ENCODE results near the gene GJA3. TPM values are rescaled to one million over a fixed set of nuclear protein-coding genes. Genes with fewer than 3 reads are reported as not detected.

The GJA3 gene
- total RNA-seq, 1 donor from 2014 or later: 0.59 TPM

- no peaks in the 10 kb centered on the region for H4K20me1 ChIP-seq (ENCODE audit: insufficient read depth, low read length)
- Mint-ChIP-seq H3K9me3 (ENCODE audit: unreplicated experiment) (peaks cover 4% of the 10 kb centered on the region), H3K36me3 (ENCODE audit: low read depth, unreplicated experiment) (no peaks in the 10 kb centered on the region), H3K27ac (ENCODE audit: unreplicated experiment) (no peak overlapping the region), H3K27me3 (ENCODE audit: low read depth, unreplicated experiment) (peaks cover 46% of the 10 kb centered on the region), H3K4me1 (ENCODE audit: low read depth, unreplicated experiment) (peaks cover 5% of the 10 kb centered on the region), H3K4me3 (ENCODE audit: unreplicated experiment) (no peak overlapping the region)
- H3K9ac ChIP-seq (ENCODE audit: low read length): no peak overlapping the region
- DNase-seq (ENCODE audit: low read depth) (no peak), FAIRE-seq (no peak)
- H3K36me3 ChIP-seq (ENCODE audit: insufficient read depth, low read length): no peaks in the 10 kb centered on the region
- TF ChIP-seq CTCF (IDR thresholded peaks at IDR 0.05; ENCODE audit: insufficient read depth, low read depth, low read length): no peak
- no peak for TF ChIP-seq EZH2 (IDR thresholded peaks at IDR 0.05; ENCODE audit: insufficient read depth, low read length)
- H3K79me2 ChIP-seq (ENCODE audit: insufficient read depth, low read length): no peaks in the 10 kb centered on the region
- peak overlapping the region; percentile 86 for H3K4me2 ChIP-seq (ENCODE audit: low read length)
- H2AFZ ChIP-seq (ENCODE audit: low read depth, low read length): peak overlapping the region; percentile 54
- H3K27me3 ChIP-seq (ENCODE audit: insufficient read depth, low read length): peaks cover 43% of the 10 kb centered on the region
- H3K4me3 ChIP-seq (ENCODE audit: insufficient read depth, low read depth, low read length): peak overlapping the region; percentile 55
- no peaks in the 10 kb centered on the region for H3K9me3 ChIP-seq (ENCODE audit: insufficient read depth, low read depth, low read length)
- H3K27ac ChIP-seq (ENCODE audit: low read depth, low read length): no peak overlapping the region
- peaks cover 5% of the 10 kb centered on the region for H3K4me1 ChIP-seq (ENCODE audit: insufficient read depth, low read length)
Measured at GRCh38 chr13:20161951-20162300, 1.1 kb upstream of the GJA3 start.

GRCh38 chr13:20161275-20161950 is 561 bp upstream of the GJA3 start:
- Histone ChIP-seq H3K9me3 (ENCODE audit: insufficient read depth, low read depth, low read length) (no peaks in the 10 kb centered on the region), H3K27me3 (ENCODE audit: insufficient read depth, low read length) (peaks cover 44% of the 10 kb centered on the region), H3K27ac (ENCODE audit: low read depth, low read length) (no peak overlapping the region), H3K9ac (ENCODE audit: low read length) (no peak overlapping the region), H3K79me2 (ENCODE audit: insufficient read depth, low read length) (no peaks in the 10 kb centered on the region), H2AFZ (ENCODE audit: low read depth, low read length) (peak overlapping the region; percentile 54), H3K4me3 (ENCODE audit: insufficient read depth, low read depth, low read length) (peak overlapping the region; percentile 55), H3K4me2 (ENCODE audit: low read length) (peak overlapping the region; percentile 86), H4K20me1 (ENCODE audit: insufficient read depth, low read length) (no peaks in the 10 kb centered on the region), H3K36me3 (ENCODE audit: insufficient read depth, low read length) (no peaks in the 10 kb centered on the region), H3K4me1 (ENCODE audit: insufficient read depth, low read length) (peaks cover 5% of the 10 kb centered on the region)
- Mint-ChIP-seq H3K27ac (ENCODE audit: unreplicated experiment) (no peak overlapping the region), H3K4me3 (ENCODE audit: unreplicated experiment) (peak overlapping the region; percentile 45), H3K27me3 (ENCODE audit: low read depth, unreplicated experiment) (peaks cover 41% of the 10 kb centered on the region), H3K36me3 (ENCODE audit: low read depth, unreplicated experiment) (no peaks in the 10 kb centered on the region), H3K4me1 (ENCODE audit: low read depth, unreplicated experiment) (peaks cover 5% of the 10 kb centered on the region), H3K9me3 (ENCODE audit: unreplicated experiment) (peaks cover 4% of the 10 kb centered on the region)
- FAIRE-seq: no peak
- no peak for DNase-seq (ENCODE audit: low read depth)
- TF ChIP-seq CTCF (IDR thresholded peaks at IDR 0.05; ENCODE audit: insufficient read depth, low read depth, low read length): no peak
- peak; percentile 70 for TF ChIP-seq EZH2 (IDR thresholded peaks at IDR 0.05; ENCODE audit: insufficient read depth, low read length)

GRCh38 chr13:20159646-20160305 is 1.1 kb downstream of the GJA3 start:
- Mint-ChIP-seq H3K36me3 (ENCODE audit: low read depth, unreplicated experiment) (no peaks in the 10 kb centered on the region), H3K4me1 (ENCODE audit: low read depth, unreplicated experiment) (peaks cover 5% of the 10 kb centered on the region), H3K27ac (ENCODE audit: unreplicated experiment) (no peak overlapping the region), H3K27me3 (ENCODE audit: low read depth, unreplicated experiment) (peaks cover 31% of the 10 kb centered on the region), H3K9me3 (ENCODE audit: unreplicated experiment) (peaks cover 4% of the 10 kb centered on the region), H3K4me3 (ENCODE audit: unreplicated experiment) (peak overlapping the region; percentile 85)
- Histone ChIP-seq H3K9ac (ENCODE audit: low read length) (peak overlapping the region; percentile 45), H2AFZ (ENCODE audit: low read depth, low read length) (no peak overlapping the region), H3K36me3 (ENCODE audit: insufficient read depth, low read length) (no peaks in the 10 kb centered on the region), H3K79me2 (ENCODE audit: insufficient read depth, low read length) (no peaks in the 10 kb centered on the region), H3K9me3 (ENCODE audit: insufficient read depth, low read depth, low read length) (no peaks in the 10 kb centered on the region), H3K27me3 (ENCODE audit: insufficient read depth, low read length) (peaks cover 42% of the 10 kb centered on the region), H4K20me1 (ENCODE audit: insufficient read depth, low read length) (no peaks in the 10 kb centered on the region), H3K4me1 (ENCODE audit: insufficient read depth, low read length) (peaks cover 5% of the 10 kb centered on the region), H3K4me2 (ENCODE audit: low read length) (peak overlapping the region; percentile 86), H3K4me3 (ENCODE audit: insufficient read depth, low read depth, low read length) (peak overlapping the region; percentile 55), H3K27ac (ENCODE audit: low read depth, low read length) (no peak overlapping the region)
- no peak for FAIRE-seq
- TF ChIP-seq EZH2 (IDR thresholded peaks at IDR 0.05; ENCODE audit: insufficient read depth, low read length) (no peak), CTCF (IDR thresholded peaks at IDR 0.05; ENCODE audit: insufficient read depth, low read depth, low read length) (no peak)
- DNase-seq (ENCODE audit: low read depth): peak; percentile 40

Measured in astrocyte (in vitro differentiated cells and primary cell).